Trophoblast cell (in vitro differentiated cells and primary cell): ENCODE measurements around the gene HTR7.

Experiments
- DNase-seq, 2 donors: peaks; one replicate each; pipeline ENCODE4 v3.0.0-alpha.2; 2016
- H2AFZ ChIP-seq: 2 replicates; pipeline ENCODE4 v1.6.1; 2013; ENCODE audit warnings: low read length, moderate library complexity, mild to moderate bottlenecking; ENCODE audit not compliant: insufficient read depth, poor library complexity
- H2AK5ac ChIP-seq: 2 replicates; pipeline ENCODE4 v1.6.1; 2013; ENCODE audit warnings: mild to moderate bottlenecking, low read length
- H2BK120ac ChIP-seq: 2 replicates; pipeline ENCODE4 v1.6.1; 2013; ENCODE audit warnings: low read length, mild to moderate bottlenecking, moderate library complexity; ENCODE audit not compliant: insufficient read depth, poor library complexity
- H2BK12ac ChIP-seq: 2 replicates; pipeline ENCODE4 v1.6.1; 2013; ENCODE audit warnings: mild to moderate bottlenecking, low read length, moderate library complexity
- H2BK5ac ChIP-seq: 2 replicates; pipeline ENCODE4 v1.6.1; 2013; ENCODE audit warnings: low read length, low read depth, moderate library complexity, mild to moderate bottlenecking; ENCODE audit not compliant: poor library complexity
- H3K14ac ChIP-seq: 2 replicates; pipeline ENCODE4 v1.6.1; 2013; ENCODE audit warnings: mild to moderate bottlenecking, low read length
- H3K18ac ChIP-seq: 2 replicates; pipeline ENCODE4 v1.6.1; 2013; ENCODE audit warnings: mild to moderate bottlenecking, low read length
- H3K23ac ChIP-seq: 2 replicates; pipeline ENCODE4 v1.6.1; 2013; ENCODE audit warnings: low read length
- H3K27ac ChIP-seq: 2 replicates; pipeline ENCODE4 v1.5.1; 2013; ENCODE audit warnings: low read depth, mild to moderate bottlenecking, inconsistent platforms, low read length, moderate library complexity
- H3K27me3 ChIP-seq: 2 replicates; pipeline ENCODE4 v1.6.1; 2013; ENCODE audit warnings: inconsistent platforms, mild to moderate bottlenecking, low read length, moderate library complexity; ENCODE audit not compliant: insufficient read depth
- H3K36me3 ChIP-seq, 2 experiments: 1 replicate in 1 of 2; 2 replicates in 1 of 2; pipeline ENCODE4 v1.6.1; 2013; ENCODE audit warnings: low read length in 2 of 2, mild to moderate bottlenecking in 2 of 2, moderate library complexity in 1 of 2; ENCODE audit not compliant: insufficient read depth in 2 of 2, control insufficient read depth in 1 of 2
- H3K4ac ChIP-seq: 2 replicates; pipeline ENCODE4 v1.6.1; 2013; ENCODE audit warnings: low read depth, mild to moderate bottlenecking, low read length, moderate library complexity
- H3K4me1 ChIP-seq, 2 experiments: 1 replicate in 1 of 2; 2 replicates in 1 of 2; pipeline ENCODE4 v1.6.1; 2013; ENCODE audit warnings: low read length in 2 of 2, mild to moderate bottlenecking in 2 of 2, moderate library complexity in 1 of 2; ENCODE audit not compliant: insufficient read depth in 2 of 2, control insufficient read depth in 1 of 2
- H3K4me2 ChIP-seq: 2 replicates; pipeline ENCODE4 v1.6.1; 2013; ENCODE audit warnings: inconsistent platforms, mild to moderate bottlenecking, low read length, moderate library complexity
- H3K4me3 ChIP-seq: 2 replicates; pipeline ENCODE4 v1.5.1; 2013; ENCODE audit warnings: mild to moderate bottlenecking, low read depth, low read length, inconsistent platforms
- H3K79me1 ChIP-seq: one replicate; pipeline ENCODE4 v1.6.1; 2013; ENCODE audit warnings: low read length
- H3K79me2 ChIP-seq: 2 replicates; pipeline ENCODE4 v1.6.1; 2013; ENCODE audit warnings: low read length, mild to moderate bottlenecking; ENCODE audit not compliant: control insufficient read depth, insufficient read depth, poor library complexity
- H3K9ac ChIP-seq: 2 replicates; pipeline ENCODE4 v1.6.1; 2013; ENCODE audit warnings: mild to moderate bottlenecking, low read length
- H3K9me3 ChIP-seq: 2 replicates; pipeline ENCODE4 v1.6.1; 2013; ENCODE audit warnings: low read depth, mild to moderate bottlenecking, control low read depth, inconsistent platforms, low read length; ENCODE audit not compliant: insufficient read depth
- H4K12ac ChIP-seq: 2 replicates; pipeline ENCODE4 v1.6.1; 2013; ENCODE audit warnings: low read depth, mild to moderate bottlenecking, low read length, moderate library complexity
- H4K8ac ChIP-seq: 2 replicates; pipeline ENCODE4 v1.6.1; 2013; ENCODE audit warnings: low read depth, mild to moderate bottlenecking, low read length, moderate library complexity
- H4K91ac ChIP-seq: one replicate; pipeline ENCODE4 v1.6.1; 2013; ENCODE audit warnings: low read depth, mild to moderate bottlenecking, low read length, moderate library complexity
- WGBS: extraction: QIAGEN DNeasy Blood & Tissue Kit; methylation state at CpG from one replicate; pipeline ENCODE4 v1.1.7; 2013; ENCODE audit warnings: missing lambda C conversion rate; ENCODE audit not compliant: insufficient read length, insufficient coverage; ENCODE audit errors: extremely low coverage; 5-methylcytosine and 5-hydroxymethylcytosine counted together

The HTR7 gene

GRCh38 chr10:90879062-90879461 lies 21.2 kb upstream of the HTR7 start:
- no peak for DNase-seq
- H3K4me3 ChIP-seq = no peak overlapping the region
- H3K4me1 ChIP-seq = no peaks in the 10 kb centered on the region
- no peak overlapping the region for H3K9ac ChIP-seq
- H2BK120ac ChIP-seq = no peak overlapping the region
- H3K14ac ChIP-seq = no peak overlapping the region
- H3K23ac ChIP-seq = no peak overlapping the region
- no peaks in the 10 kb centered on the region for H3K79me1 ChIP-seq
- no peaks in the 10 kb centered on the region for H3K27me3 ChIP-seq
- no peak overlapping the region for H2BK5ac ChIP-seq
- no peak overlapping the region for H4K12ac ChIP-seq
- WGBS = no CpG with 5 or more reads among the region's 2 CpGs
- H2AFZ ChIP-seq = no peak overlapping the region
- no peak overlapping the region for H3K27ac ChIP-seq
- H3K4me2 ChIP-seq = no peak overlapping the region
- no peaks in the 10 kb centered on the region for H3K79me2 ChIP-seq
- H3K4ac ChIP-seq = no peak overlapping the region
- H2AK5ac ChIP-seq = no peak overlapping the region
- H4K91ac ChIP-seq = no peak overlapping the region
- no peaks in the 10 kb centered on the region for H3K9me3 ChIP-seq
- H3K36me3 ChIP-seq = peaks cover 11 to 23% of the 10 kb centered on the region in 2 experiments
- H2BK12ac ChIP-seq = no peak overlapping the region
- H3K18ac ChIP-seq = no peak overlapping the region
- H4K8ac ChIP-seq = no peak overlapping the region

GRCh38 chr10:90872648-90873020 lies 14.8 kb upstream of the HTR7 start:
- Histone ChIP-seq H3K27ac (no peak overlapping the region), H2BK5ac (no peak overlapping the region), H3K18ac (no peak overlapping the region), H2BK120ac (no peak overlapping the region), H3K79me2 (peaks cover 6% of the 10 kb centered on the region), H3K9ac (no peak overlapping the region), H3K14ac (no peak overlapping the region), H2AFZ (peak overlapping the region; percentile 91), H3K4me3 (peak overlapping the region; percentile 94), H4K91ac (no peak overlapping the region), H2BK12ac (no peak overlapping the region), H3K9me3 (no peaks in the 10 kb centered on the region), H4K12ac (no peak overlapping the region), H3K4ac (peak overlapping the region; percentile 90), H3K79me1 (peaks cover 4% of the 10 kb centered on the region), H3K36me3 (peaks cover 4 to 12% of the 10 kb centered on the region in 2 experiments), H4K8ac (peak overlapping the region; percentile 98), H3K4me2 (peak overlapping the region; percentile 94), H3K4me1 (peaks cover 0 to 2% of the 10 kb centered on the region in 2 experiments), H2AK5ac (no peak overlapping the region), H3K27me3 (no peaks in the 10 kb centered on the region), H3K23ac (no peak overlapping the region)
- no CpG with 5 or more reads among the region's 8 CpGs for WGBS
- no peak for DNase-seq

GRCh38 chr10:90871766-90872647 lies 14.2 kb upstream of the HTR7 start, which contains the start of gene RPP30:
RPP30 (plus strand) TSS chr10:90871974; CDS start chr10:90871987, 13 bp downstream.
- Histone ChIP-seq H3K9ac (peak within 1 kb of the TSS; percentile 97), H3K4ac (peak within 1 kb of the TSS; percentile 90), H3K9me3 (no peaks in the 10 kb centered on the region), H2BK120ac (peak within 1 kb of the TSS; percentile 48), H3K18ac (peak within 1 kb of the TSS; percentile 96), H3K79me1 (peaks cover 4% of the 10 kb centered on the region), H3K27ac (peak within 1 kb of the TSS; percentile 9), H2AK5ac (peak within 1 kb of the TSS; percentile 45), H4K91ac (peak within 1 kb of the TSS; percentile 79), H4K8ac (peak within 1 kb of the TSS; percentile 98), H2AFZ (peak within 1 kb of the TSS; percentile 91), H3K79me2 (peaks cover 6% of the 10 kb centered on the region), H2BK12ac (no peak within 1 kb of the TSS), H4K12ac (peak within 1 kb of the TSS; percentile 96), H3K14ac (peak within 1 kb of the TSS; percentile 81), H3K27me3 (no peaks in the 10 kb centered on the region), H3K4me1 (peaks cover 0 to 2% of the 10 kb centered on the region in 2 experiments), H3K23ac (no peak within 1 kb of the TSS), H3K4me3 (peak within 1 kb of the TSS; percentile 94), H3K4me2 (peak within 1 kb of the TSS; percentile 94), H3K36me3 (peaks cover 3 to 6% of the 10 kb centered on the region in 2 experiments), H2BK5ac (peak within 1 kb of the TSS; percentile 78)
- DNase-seq = peak; percentile 80 to 87
- WGBS = no CpG with 5 or more reads among the region's 43 CpGs

- Histone ChIP-seq H3K9ac (no peak overlapping the region), H3K18ac (no peak overlapping the region), H2AFZ (no peak overlapping the region), H2BK5ac (no peak overlapping the region), H2BK120ac (no peak overlapping the region), H3K79me2 (peaks cover 6% of the 10 kb centered on the region), H3K4ac (no peak overlapping the region), H3K9me3 (no peaks in the 10 kb centered on the region), H3K27me3 (no peaks in the 10 kb centered on the region), H3K4me1 (peaks cover 0 to 2% of the 10 kb centered on the region in 2 experiments), H3K23ac (no peak overlapping the region), H4K91ac (no peak overlapping the region), H3K4me3 (no peak overlapping the region), H3K4me2 (peak overlapping the region; percentile 94), H3K79me1 (peaks cover 4% of the 10 kb centered on the region), H4K8ac (no peak overlapping the region), H2AK5ac (no peak overlapping the region), H3K36me3 (peaks cover 0 to 3% of the 10 kb centered on the region in 2 experiments), H2BK12ac (no peak overlapping the region), H3K27ac (no peak overlapping the region), H3K14ac (no peak overlapping the region), H4K12ac (no peak overlapping the region)
- WGBS = no CpG with 5 or more reads among the region's 14 CpGs
- peak; percentile 48 to 75 for DNase-seq
Observed at GRCh38 chr10:90871279-90871765, 13.5 kb upstream of the HTR7 start.
